Neural cell (in vitro differentiated cells): ENCODE data around the gene PIGZ. TPM values are rescaled to one million over a fixed set of nuclear protein-coding genes. Genes with fewer than 3 reads are reported as not detected.

Experiments used
- H2AFZ ChIP-seq: fragments of 200-600, 300-800 bp; sonication (generic), shearing (Covaris generic); 2 replicates; pipeline ENCODE4 v1.6.0; 2014; ENCODE audit warnings: low read depth, mild to moderate bottlenecking, antibody characterized with exemption, low read length, moderate library complexity
- H3F3A ChIP-seq: fragments of 200-600 bp; shearing (Covaris generic); 2 replicates; pipeline ENCODE4 v1.6.1; 2016; ENCODE audit warnings: mild to moderate bottlenecking, moderate library complexity, mixed read lengths, antibody characterized with exemption, low read length; ENCODE audit not compliant: insufficient read depth, poor library complexity, severe bottlenecking
- H3K27ac ChIP-seq: fragments of 200-600, 300-800 bp; sonication (generic), shearing (Covaris generic); 2 replicates; pipeline ENCODE4 v1.5.1; 2014; ENCODE audit warnings: mild to moderate bottlenecking, low read length, moderate library complexity
- H3K27me3 ChIP-seq: fragments of 300-800, 200-600 bp; sonication (generic), shearing (Covaris generic); 2 replicates; pipeline ENCODE4 v1.6.0; 2014; ENCODE audit warnings: mild to moderate bottlenecking, low read depth, low read length, moderate library complexity; ENCODE audit not compliant: insufficient read depth
- H3K36me3 ChIP-seq: fragments of 300-800, 200-600 bp; sonication (generic), shearing (Covaris generic); 2 replicates; pipeline ENCODE4 v1.5.1; 2014; ENCODE audit warnings: mild to moderate bottlenecking, antibody characterized with exemption, low read length, moderate library complexity; ENCODE audit not compliant: insufficient read depth
- H3K4me2 ChIP-seq: fragments of 300-800, 200-600 bp; sonication (generic), shearing (Covaris generic); 2 replicates; pipeline ENCODE4 v1.6.0; 2014; ENCODE audit warnings: mild to moderate bottlenecking, low read length
- H3K4me3 ChIP-seq: fragments of 300-800, 200-600 bp; sonication (generic), shearing (Covaris generic); 2 replicates; pipeline ENCODE4 v1.5.1; 2014; ENCODE audit warnings: mild to moderate bottlenecking, low read length, moderate library complexity
- H3K79me2 ChIP-seq: fragments of 200-600 bp; shearing (Covaris generic); replicated peaks from 2 replicates; pipeline ENCODE4 v1.6.0; 2014; ENCODE audit warnings: mild to moderate bottlenecking, low read length, moderate library complexity; ENCODE audit not compliant: insufficient read depth
- H3K9ac ChIP-seq: fragments of 300-800, 200-600 bp; sonication (generic), shearing (Covaris generic); 2 replicates; pipeline ENCODE4 v1.6.1; 2016; ENCODE audit warnings: mild to moderate bottlenecking, low read length, mixed read lengths
- H3K9me2 ChIP-seq: fragments of 200-600 bp; shearing (Covaris generic); 2 replicates; pipeline ENCODE4 v1.6.1; 2016; ENCODE audit warnings: mild to moderate bottlenecking, low read length, mixed read lengths; ENCODE audit not compliant: insufficient read depth
- H3K9me3 ChIP-seq: fragments of 200-600, 300-800 bp; sonication (generic), shearing (Covaris generic); 2 replicates; pipeline ENCODE4 v1.6.1; 2016; ENCODE audit warnings: mild to moderate bottlenecking, mixed run types, low read length, moderate library complexity, mixed read lengths
- H4K20me1 ChIP-seq: fragments of 200-600 bp; shearing (Covaris generic); 2 replicates; pipeline ENCODE4 v1.6.1; 2016; ENCODE audit warnings: mild to moderate bottlenecking, mixed run types; ENCODE audit not compliant: insufficient read depth
- CTCF ChIP-seq: fragments of 450-650 bp; IDR thresholded peaks from 2 replicates; pipeline ENCODE4 v1.5.1; 2014; ENCODE audit warnings: antibody characterized with exemption, mild to moderate bottlenecking, moderate library complexity; ENCODE audit not compliant: poor library complexity, severe bottlenecking
- EP300 ChIP-seq: fragments of 450-650 bp; conservative IDR thresholded peaks from 2 replicates; pipeline ENCODE4 v1.6.1; 2014; ENCODE audit warnings: antibody characterized with exemption, mild to moderate bottlenecking, moderate library complexity; ENCODE audit not compliant: poor library complexity, severe bottlenecking
- EZH2 ChIP-seq: fragments of 200-600, 300-800 bp; shearing (Covaris generic), sonication (generic); IDR thresholded peaks from 2 replicates; pipeline ENCODE4 v1.6.1; 2014; ENCODE audit warnings: antibody characterized with exemption, low read length, borderline replicate concordance, mild to moderate bottlenecking; ENCODE audit not compliant: insufficient read depth, poor library complexity, severe bottlenecking
- MXI1 ChIP-seq: fragments of 450-650 bp; conservative IDR thresholded peaks from 2 replicates; pipeline ENCODE4 v1.6.1; 2014; ENCODE audit warnings: antibody characterized with exemption, mild to moderate bottlenecking; ENCODE audit not compliant: poor library complexity, severe bottlenecking
- POLR2AphosphoS5 ChIP-seq: IDR thresholded peaks from 2 replicates; pipeline ENCODE4 v1.6.1; 2012
- RAD21 ChIP-seq: fragments of 450-650 bp; conservative IDR thresholded peaks from 2 replicates; pipeline ENCODE4 v1.6.1; 2014; ENCODE audit warnings: antibody characterized with exemption, mild to moderate bottlenecking, moderate library complexity
- REST ChIP-seq: IDR thresholded peaks from 2 replicates; pipeline ENCODE4 v1.6.1; 2012; ENCODE audit warnings: borderline replicate concordance
- SMC3 ChIP-seq: fragments of 450-650 bp; conservative IDR thresholded peaks from 2 replicates; pipeline ENCODE4 v1.6.1; 2014; ENCODE audit warnings: antibody characterized with exemption, mild to moderate bottlenecking, moderate library complexity; ENCODE audit not compliant: poor library complexity
- TAF1 ChIP-seq: IDR thresholded peaks from 2 replicates; pipeline ENCODE4 v1.6.1; 2012; ENCODE audit warnings: low read depth
- polyA plus RNA-seq: library from polyadenylated mRNA; depleted of rRNA; stranded (reverse); fragments of >200 nt; gene quantifications from 2 replicates; pipeline ENCODE4 v1.2.3, GENCODE V29; 2014

PIGZ gene
- polyA plus RNA-seq, 1 donor from 2014 or later: 6.5 TPM

GRCh38 chr3:197014942-197015575, 46.4 kb upstream of the PIGZ start:
- Histone ChIP-seq H3K4me2 (no peak overlapping the region), H3K36me3 (no peaks in the 10 kb centered on the region), H3K27me3 (no peaks in the 10 kb centered on the region), H3K9me2 (no peaks in the 10 kb centered on the region), H3K9me3 (no peaks in the 10 kb centered on the region), H3F3A (no peaks in the 10 kb centered on the region), H3K4me3 (no peak overlapping the region), H3K27ac (no peak overlapping the region), H3K9ac (no peak overlapping the region), H2AFZ (no peak overlapping the region), H3K79me2 (no peaks in the 10 kb centered on the region), H4K20me1 (no peaks in the 10 kb centered on the region)
- TF ChIP-seq REST: no peak
- TF ChIP-seq EP300: no peak
- no peak for TF ChIP-seq POLR2AphosphoS5
- TF ChIP-seq SMC3: no peak
- TF ChIP-seq TAF1: no peak
- no peak for TF ChIP-seq RAD21
- TF ChIP-seq EZH2: no peak
- TF ChIP-seq MXI1: no peak
- no peak for TF ChIP-seq CTCF

- no peak overlapping the region for H3K27ac ChIP-seq
- no peak overlapping the region for H3K4me3 ChIP-seq
- H3K36me3 ChIP-seq: no peaks in the 10 kb centered on the region
- H3K27me3 ChIP-seq: no peaks in the 10 kb centered on the region
- H3K4me2 ChIP-seq: no peak overlapping the region
- H4K20me1 ChIP-seq: no peaks in the 10 kb centered on the region
- no peak overlapping the region for H3K9ac ChIP-seq
- TF ChIP-seq SMC3: no peak
- TF ChIP-seq RAD21: no peak
- TF ChIP-seq CTCF: no peak
- no peak for TF ChIP-seq TAF1
- H3K9me2 ChIP-seq: no peaks in the 10 kb centered on the region
- H3K79me2 ChIP-seq: no peaks in the 10 kb centered on the region
- no peak overlapping the region for H2AFZ ChIP-seq
- H3K9me3 ChIP-seq: no peaks in the 10 kb centered on the region
- no peaks in the 10 kb centered on the region for H3F3A ChIP-seq
Measured at GRCh38 chr3:197014024-197014423, 45.4 kb upstream of the PIGZ start.
